ENCODE results near the gene TKTL1.
A peak's percentile ranks its signal among the peaks of the same experiment; 100 is the strongest.

The TKTL1 gene

GRCh38 chrX:154378799-154379568, 83.4 kb downstream of the TKTL1 start, which contains the start of gene EMD:
Gene EMD, plus strand, starts transcription at chrX:154379295. Its CDS starts 190 bp downstream, at chrX:154379485.
- DNase-seq, result peak; percentile 100

- DNase-seq, result no peak
These were observed 84.0 kb downstream of the TKTL1 start for GRCh38 chrX:154379569-154379951.
